SKM-1 treated with dmso at 0.1 percent for 144 hours (cell line): ENCODE results near the gene SH2D3A.
"Not testable (repeated sequence)": the region's sequence is repeated elsewhere in the genome, so short reads cannot be mapped to it uniquely, and the experiment has no call there.

Experiments
- DNase-seq: peaks from one replicate; lab custom pipeline; 2025; ENCODE audit not compliant: unreplicated experiment; lab: John Stamatoyannopoulos, UW

SH2D3A gene

DNA sequence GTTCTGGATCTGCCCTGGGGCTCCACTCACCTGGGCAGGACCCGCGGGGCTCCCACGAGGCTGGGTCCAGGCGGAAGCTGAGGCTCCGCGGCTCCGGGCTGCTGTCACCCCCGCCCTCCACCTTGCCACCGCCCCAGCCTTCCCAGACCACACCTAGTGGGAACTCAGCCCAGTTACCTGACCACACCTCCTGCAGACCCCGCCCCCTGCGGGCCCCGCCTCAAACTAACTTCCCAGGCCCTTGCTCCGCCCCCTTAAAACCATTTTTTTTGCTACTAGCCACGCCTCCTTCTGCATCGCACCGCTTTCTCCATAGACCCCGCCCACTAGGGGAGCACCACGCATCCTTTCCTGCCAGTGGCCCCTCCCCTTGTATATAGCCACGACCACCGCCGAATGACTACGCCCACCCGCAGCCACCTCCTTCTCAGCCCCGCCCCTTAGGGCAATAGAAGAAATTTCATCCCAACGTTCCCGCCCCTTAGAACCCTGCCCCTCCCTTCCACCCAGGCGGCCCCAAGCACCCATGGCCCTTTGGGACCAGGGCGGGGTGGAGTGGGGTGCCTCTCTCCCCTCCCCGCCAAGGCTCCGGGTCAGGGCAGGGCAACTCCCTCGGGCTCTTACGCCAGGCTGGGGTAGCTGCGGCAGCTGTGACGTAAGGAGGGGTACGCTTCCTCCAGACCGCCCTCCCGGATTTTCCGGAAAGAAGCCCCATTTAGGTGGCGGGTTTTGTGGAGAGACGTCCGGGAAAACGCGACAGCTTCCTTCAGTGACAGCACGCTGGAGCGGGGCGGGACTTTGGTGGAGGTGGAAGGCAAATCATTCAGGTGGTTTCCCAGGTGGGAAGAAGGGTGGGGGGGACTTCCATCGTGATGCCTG lies at the start of gene SH2D3A:
Gene SH2D3A (minus strand): TSS at position 79 of the 879 bp plus-strand sequence. CDS start 3,687 bp downstream, outside the sequence.
- peak; percentile 76 for DNase-seq

DNA sequence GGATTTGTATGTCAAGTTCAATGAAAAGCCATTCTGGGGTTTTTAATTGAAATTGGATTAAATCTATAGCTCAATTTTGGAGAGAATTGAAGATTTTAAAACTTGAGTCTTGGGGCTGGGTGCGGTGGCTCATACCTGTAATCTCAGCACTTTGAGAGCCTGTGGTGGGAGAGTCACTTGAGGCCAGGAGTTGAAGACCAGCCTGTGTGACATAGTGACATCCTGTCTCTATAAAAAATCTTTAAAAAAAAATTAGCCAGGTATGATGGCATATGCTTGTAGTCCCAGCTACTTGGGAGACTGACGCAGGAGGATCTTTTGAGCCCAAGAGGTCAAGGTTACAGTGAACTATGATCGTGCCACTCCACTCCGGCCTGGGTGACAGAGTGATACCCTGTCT lies 46.4 kb upstream of the SH2D3A start:
- no peak for DNase-seq

DNA sequence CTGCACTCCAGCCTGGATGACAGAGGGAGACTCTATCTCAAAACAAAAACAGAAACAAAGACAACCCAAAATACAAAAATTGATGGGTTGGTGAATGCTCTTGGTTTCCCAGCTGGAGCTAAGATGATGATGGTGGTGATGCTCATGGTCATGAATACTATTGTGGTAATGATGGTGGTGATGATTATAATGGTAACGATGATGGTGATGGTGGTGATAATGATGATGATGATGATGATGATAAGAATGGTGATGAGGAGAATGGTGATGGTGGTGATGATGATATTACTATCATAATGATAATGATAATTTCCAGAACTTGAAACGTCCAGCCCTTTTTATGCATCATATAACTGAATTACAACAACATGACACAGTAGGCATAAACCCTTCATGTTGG lies 45.4 kb upstream of the SH2D3A start:
- DNase-seq, result no peak

DNA sequence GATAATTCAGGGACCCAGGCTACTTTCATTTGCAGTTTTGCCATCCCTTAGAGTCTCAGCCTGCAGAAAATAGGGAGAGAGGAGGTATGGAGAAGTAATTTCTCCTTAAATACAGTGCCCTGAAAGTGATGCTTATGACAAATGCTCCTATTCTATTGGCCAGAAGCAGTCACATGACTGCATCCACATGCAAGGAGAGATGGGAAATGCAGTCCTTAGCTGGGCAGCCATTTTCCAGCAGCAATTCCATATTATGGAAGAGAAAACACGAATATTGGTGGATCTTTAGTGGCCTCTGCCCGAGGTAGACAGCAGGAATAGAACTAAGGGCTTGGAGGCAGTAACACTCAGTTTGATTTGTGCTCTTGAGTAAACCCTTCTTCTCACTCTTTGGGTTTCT lies 44.7 kb upstream of the SH2D3A start:
- DNase-seq, result no peak

DNA sequence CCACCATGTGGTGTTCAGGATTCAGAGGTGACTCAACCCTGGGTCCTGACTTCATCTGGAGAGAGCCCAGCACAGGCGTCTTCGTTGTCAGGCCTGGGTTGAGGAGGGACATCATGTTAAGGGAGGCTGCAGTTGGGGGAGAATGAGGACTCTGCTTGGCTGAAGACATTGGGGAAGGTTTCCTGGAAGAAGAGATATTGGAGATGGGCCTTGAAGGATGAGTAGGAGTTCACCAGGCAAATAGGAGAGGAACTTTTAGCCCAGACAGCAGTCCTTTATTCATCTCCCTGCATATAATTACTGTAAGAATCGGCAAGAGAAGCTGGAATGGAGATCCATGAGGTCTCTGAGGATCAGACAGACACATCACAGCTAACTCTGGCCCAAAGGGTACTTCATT lies 44.1 kb upstream of the SH2D3A start:
- DNase-seq, result no peak

DNA sequence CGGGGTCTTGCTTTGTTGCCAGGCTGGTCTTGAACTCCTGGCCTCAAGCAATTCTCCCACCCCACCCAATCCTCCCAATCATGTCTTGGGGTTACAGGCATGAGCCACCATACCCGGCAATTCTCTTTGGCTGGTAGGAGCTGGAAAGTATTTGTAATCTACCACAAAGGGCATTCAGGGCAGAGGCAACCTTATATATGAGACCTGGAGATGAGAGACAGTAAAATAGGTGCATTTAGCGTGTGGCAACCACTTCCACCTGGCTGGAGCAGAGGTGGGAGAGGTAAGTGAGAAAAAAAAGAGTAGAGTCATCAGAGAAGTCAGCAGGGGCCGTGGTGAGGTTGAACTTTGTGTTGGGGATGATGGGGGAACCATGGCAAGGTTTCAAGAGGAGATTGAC lies 42.0 kb upstream of the SH2D3A start:
- no peak for DNase-seq

DNA sequence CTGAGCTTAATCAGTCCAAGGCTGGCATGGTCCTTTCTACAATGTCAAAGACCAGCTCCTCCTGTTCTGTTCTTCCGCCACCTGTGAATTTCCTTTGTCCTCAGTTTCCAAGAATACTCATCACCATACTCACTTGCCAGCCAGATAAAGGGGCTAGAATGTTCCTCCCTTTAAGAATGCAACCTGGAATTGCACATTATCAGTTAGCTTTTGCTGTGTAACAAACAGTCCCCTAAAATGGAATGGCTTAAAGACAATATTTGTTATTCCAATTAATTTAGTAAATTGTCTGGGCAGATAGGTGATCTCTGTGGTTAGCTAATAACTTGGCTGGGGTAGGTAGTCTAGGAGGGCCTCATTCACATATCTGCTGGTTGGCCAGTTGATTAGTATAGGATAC lies 41.3 kb upstream of the SH2D3A start:
- no peak for DNase-seq

DNA sequence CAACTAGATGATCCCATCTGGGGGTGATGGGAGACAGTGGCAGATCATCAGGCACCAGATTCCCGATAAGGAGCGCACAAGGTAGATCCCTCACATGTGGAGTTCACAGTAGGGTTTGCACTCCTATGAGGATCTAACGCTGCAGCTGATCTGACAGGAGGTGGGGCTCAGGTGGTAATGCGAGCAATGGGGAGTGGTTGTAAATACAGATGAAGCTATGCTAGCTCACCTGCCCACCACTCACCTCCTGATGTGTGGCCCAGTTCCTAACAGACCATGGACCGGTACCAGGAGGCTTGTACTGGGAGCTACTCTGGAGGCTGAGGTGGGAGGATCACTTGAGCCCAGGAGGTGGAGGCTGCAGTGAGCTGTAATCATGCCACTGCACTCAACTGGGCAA lies 40.1 kb upstream of the SH2D3A start:
- no peak for DNase-seq

DNA sequence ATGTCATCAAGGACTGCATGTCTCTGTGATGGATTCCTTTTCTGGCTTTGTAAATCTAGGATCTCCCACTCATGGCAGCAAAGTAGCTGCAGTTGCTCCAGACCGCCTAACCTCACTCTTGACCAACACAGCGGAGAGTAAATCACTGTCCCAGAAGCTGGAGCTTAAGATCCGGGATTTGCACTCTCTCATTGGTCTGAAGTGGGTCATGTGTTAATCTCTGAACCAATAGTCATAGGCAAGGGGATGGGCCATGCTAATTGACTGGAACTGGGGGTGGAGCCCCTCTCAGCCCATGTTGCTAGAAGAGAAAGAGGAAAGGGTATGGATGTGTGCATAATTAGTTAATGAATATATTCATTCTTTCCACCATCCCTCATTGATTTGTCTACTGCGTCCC lies 39.3 kb upstream of the SH2D3A start:
- DNase-seq, result no peak

DNA sequence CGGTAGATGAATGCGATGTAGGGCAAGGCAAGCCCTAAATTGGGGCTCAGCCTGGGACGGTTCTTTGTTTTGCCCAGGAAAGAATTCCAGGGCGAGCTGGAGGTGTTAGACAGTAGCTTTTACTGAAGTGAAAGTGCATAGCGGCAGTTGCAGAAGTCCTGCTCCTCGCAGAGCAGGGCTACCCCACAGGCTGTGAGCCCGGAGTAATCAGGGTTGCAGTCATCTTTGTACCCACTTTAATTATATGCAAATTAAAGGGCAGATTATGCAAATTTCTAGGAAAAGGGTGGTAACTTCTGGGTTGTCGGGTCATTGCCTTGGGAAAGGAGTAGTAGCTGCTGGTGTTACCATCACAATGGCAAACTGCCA lies 35.8 kb upstream of the SH2D3A start:
- DNase-seq, result no peak

DNA sequence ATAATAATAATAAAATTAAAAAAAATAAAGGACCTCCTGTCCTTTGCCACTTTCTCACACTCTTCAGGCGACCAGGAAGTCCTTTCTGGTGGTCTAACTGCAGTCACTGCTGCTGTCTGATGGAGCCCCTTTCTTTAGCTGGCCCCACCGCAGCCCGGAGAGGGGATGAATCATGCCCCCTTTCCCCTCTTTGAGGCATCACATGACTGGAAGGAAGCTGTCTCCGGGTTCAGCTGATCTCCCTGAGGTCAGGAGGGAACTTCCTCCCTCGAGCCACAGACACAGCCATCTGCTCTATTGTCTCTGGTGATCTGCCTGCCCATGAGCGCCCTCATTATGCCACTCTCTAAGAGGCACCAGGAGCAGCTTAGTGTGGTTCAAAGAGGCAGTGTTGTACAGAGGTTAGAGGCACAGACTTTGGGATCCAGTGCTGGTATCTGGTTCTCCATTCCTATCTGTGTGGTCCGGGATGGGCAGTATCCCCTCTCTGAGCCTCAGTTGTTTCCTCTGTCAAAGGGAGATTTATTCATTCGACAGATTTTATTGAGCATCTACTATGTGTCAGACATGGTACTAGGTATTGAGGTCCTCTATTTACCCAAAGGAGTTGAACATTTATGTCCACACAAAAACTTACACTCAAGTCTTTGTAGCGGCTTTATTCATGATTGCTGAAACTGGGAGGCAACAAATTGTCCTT lies 35.3 kb upstream of the SH2D3A start:
- peak; percentile 91 for DNase-seq

DNA sequence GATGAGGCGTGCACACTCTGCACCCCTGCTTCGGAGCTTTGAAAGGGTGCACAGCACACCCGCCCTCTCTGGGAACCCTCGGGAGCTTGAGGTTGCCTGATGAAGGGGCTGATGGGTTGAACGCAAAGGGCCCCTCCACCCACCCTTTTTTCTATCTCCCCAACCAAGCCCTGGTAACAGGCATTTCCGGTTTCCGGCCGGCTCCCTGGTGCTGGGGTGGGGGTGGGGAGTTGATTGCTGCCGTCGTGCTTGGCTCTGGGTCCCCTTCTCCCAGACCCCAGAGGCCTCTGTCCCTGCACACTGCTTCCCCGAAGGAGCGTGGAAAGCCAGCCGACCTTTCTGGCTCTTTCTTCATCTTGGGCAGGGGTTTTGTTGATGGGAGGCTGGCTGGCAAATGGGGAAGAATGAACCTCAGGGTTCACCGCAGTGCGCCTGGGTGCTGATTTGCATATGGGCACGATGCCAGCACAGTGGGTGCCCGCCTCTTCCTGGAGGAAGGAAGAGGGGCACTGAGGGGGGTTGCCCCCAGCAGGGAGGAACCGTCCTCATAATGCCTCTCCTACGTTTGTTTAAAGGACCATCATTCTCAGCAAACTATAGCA lies 34.4 kb upstream of the SH2D3A start:
- DNase-seq, result peak; percentile 86

DNA sequence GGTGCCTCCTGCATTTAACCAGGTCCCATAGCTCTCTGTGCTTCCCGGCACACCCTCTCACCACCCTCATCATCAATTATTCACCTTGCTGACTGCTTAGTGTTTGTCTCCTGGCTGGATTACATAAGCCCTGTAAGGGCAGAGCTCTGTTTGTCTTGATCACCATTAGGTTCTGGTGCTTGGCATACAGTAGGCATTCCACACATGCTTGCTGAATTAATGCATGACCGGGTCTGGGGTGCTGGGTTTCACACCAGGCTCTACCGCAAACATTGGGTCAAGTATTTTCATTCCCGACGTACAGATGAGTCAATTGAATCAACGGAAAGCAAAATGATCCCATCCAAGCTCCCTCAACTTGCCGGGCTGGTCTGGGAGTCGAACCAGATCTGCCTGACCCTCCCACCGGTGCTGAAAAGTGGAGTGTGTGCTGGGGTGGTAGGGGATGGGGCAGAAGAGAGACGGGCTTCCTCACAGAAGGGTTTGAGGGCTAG lies 33.8 kb upstream of the SH2D3A start:
- DNase-seq, result no peak

DNA sequence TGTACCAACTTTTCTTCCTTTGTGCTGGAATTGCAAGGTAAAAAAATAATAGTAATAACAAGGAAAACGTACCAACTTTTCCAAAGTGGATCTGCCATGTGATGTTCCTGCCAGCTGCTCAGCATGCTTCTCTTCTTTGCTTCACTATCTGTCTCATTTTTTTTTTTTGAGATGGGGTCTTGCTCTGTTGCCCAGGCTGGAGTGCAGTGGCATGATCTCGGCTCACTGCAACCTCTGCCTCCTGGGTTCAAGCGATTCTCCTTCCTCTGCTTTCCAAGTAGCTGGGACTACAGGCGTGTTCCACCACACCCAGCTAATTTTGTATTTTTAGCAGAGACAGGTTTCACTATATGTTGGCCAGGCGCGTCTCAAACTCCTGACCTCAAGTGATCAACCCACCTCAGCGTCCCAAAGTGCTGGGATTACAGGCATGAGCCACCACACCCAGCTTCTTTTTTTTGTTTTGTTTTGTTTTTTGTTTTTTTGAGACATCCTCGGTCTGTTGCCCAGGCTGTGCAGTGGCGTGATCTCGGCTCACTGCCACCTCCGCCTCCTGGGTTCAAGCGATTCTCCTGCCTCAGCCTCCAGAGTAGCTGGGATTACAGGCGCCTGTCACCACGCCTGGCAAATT lies 33.0 kb upstream of the SH2D3A start:
- not testable (repeated sequence) for DNase-seq

DNA sequence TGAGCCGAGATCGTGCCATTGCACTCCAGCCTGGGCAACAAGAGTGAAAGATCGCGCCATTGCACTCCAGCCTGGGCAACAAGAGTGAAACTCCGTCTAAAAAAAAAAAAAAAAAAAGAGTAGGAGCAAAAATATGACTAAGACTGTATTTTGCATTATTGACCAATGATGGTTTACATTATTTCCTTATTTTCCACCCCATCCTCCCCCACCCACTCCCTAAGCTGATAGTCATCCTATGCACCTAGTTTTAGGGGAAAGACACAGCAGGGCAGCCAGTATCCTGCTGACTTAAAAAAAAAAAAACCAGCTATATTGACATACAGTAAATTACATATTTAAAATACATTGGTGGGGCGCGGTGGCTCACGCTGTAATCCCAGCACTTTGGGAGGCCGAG lies 30.4 kb upstream of the SH2D3A start:
- no peak for DNase-seq

DNA sequence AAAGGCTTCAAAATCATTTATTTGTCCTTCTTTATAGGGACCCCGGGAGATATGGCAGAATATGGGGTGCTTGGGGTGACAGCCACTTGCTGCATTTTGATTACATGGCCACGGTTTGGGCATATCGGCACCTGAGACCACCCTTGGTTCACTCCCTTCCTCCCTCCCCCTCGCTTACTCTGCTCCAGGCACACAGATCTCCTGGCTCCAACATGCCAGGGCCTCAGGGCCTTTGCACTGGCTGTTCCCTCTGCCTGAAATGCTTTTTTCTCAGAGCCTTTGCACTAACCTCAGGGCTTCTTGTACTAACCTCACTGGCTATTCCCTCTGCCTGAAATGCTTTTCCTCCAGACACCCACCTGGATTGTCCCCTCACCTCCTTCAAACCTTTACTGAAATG lies 29.0 kb upstream of the SH2D3A start:
- DNase-seq, result no peak

DNA sequence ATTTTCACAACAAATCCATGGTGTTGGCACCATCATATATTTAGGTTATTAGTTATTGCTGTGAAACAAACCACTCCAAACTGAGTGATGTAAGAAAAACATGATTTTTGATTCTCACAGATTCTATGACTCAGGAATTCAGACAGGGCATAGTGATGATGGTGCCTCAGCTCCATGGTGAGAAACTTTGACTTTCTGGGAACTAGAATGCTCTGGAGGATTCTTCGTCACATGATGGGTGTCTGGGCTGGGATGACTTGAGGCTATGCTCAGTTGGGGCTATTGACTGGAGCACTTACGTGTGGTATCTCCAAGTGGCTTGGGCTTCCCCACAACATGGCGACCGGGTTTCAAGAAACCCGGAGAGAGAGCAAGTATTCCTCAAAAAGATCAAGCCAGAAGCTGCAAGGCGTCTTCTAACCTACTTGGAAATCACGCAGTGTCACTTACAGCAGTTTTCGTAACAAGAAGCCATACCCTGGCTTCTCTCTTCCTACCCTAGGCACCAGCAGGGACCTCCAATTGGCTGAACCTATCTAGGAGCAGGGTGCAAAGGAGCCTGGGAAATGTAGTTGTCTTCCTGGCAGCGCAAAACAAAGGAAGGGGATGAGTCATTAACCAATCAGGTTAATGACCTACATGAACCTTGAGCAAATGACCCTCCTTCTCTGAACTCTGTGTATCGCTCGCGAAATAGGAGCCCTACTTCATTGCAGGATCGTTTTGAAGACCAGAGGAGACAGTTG lies 27.6 kb upstream of the SH2D3A start:
- DNase-seq, result no peak

DNA sequence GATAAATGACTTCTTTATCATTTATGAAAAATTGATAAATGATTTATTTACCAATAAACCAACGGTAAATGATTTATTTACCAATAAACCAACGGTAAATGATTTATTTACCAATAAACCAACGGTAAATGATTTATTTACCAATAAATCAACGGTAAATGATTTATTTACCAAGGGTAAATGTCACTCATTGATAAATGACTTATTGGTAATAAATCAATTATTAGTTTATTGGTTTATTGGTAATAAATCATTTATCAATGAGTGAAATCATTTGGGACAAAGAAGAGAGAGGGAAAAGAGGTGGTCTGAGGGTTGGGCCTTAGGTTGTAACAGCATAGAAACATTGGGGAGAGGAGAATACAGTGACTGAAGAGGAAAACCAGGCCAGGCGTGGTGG lies 26.7 kb upstream of the SH2D3A start:
- DNase-seq, result no peak

DNA sequence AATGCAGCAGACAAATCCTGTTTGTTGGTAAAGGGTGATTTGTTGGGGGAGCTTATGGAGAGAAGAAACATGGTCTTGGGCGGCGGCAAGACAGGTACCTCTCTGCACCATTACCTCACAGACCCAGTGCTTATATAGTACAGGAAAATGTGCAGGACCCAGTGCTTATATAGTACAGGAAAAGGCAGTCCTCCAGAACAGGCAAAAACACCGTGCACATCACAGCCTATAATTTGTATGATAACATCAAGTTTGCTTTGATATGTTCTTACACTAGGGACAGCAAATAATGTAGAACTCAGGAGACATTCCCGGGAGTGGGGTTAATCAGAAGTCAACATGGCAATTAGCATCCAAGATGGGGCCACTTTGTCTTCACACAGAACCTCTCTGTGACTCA lies 26.2 kb upstream of the SH2D3A start:
- no peak for DNase-seq

DNA sequence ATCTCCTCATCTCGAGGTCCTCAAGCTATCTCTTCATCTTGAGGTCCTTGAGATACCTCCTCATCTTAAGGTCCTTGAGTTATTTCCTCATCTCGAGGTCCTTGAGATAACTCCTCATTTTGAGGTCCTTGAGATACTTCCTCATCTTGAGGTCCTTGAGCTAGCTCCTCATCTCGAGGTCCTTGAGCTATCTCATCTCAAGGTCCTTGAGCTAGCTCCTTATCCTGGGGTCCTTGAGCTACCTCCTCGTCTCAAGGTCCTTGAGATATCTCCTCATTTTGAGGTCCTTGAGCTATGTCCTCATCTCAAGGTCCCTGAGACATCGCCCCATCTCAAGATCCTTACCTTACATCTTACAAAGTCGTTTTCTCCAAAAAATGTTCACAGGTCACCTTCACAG lies 24.0 kb upstream of the SH2D3A start:
- DNase-seq, result no peak
